Astrocyte of the cerebellum (primary cell): ENCODE measurements around the gene LY9.

ENCODE experiments used
- DNase-seq: peaks from one replicate; pipeline ENCODE4 v3.0.0-alpha.2; 2011; ENCODE audit warnings: low read depth
- H3K4me3 ChIP-seq: 2 replicates; pipeline ENCODE4 v1.5.1; 2011; ENCODE audit warnings: mild to moderate bottlenecking, low read depth, low read length, moderate library complexity
- in situ Hi-C: cut with HindIII; loops from 2 replicates; pipeline ENCODE4 v1.10.0; 2017; ENCODE audit warnings: low sequenced_read_pairs
- TF ChIP-seq, protein P1 (sequence below): IDR thresholded peaks from 2 replicates; pipeline ENCODE4 v1.5.1; 2012; ENCODE audit warnings: low read length, low read depth, moderate library complexity, mild to moderate bottlenecking; ENCODE audit errors: missing control alignments

The LY9 gene

DNA sequence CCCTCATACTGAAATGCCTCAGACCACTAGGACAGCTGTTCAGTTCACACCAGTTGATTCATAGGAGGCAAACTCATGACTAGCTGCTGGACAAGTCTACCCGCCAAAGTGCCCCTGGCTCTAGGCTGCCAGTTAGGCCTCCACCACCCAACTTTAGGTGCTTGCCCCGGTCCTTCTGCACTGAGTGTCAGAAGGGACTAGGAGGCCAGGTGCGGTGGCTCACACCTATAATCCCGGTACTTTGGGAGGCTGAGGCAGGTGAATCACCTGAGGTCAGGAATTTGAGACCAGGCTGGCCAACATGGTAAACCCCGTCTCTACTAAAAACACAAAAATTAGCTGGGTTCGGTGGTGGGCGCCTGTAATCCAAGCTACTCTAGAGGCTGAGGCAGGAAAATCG lies 18.9 kb downstream of the LY9 start:
- H3K4me3 ChIP-seq = no peak overlapping the region
- no peak for DNase-seq
- TF ChIP-seq, protein P1, sequence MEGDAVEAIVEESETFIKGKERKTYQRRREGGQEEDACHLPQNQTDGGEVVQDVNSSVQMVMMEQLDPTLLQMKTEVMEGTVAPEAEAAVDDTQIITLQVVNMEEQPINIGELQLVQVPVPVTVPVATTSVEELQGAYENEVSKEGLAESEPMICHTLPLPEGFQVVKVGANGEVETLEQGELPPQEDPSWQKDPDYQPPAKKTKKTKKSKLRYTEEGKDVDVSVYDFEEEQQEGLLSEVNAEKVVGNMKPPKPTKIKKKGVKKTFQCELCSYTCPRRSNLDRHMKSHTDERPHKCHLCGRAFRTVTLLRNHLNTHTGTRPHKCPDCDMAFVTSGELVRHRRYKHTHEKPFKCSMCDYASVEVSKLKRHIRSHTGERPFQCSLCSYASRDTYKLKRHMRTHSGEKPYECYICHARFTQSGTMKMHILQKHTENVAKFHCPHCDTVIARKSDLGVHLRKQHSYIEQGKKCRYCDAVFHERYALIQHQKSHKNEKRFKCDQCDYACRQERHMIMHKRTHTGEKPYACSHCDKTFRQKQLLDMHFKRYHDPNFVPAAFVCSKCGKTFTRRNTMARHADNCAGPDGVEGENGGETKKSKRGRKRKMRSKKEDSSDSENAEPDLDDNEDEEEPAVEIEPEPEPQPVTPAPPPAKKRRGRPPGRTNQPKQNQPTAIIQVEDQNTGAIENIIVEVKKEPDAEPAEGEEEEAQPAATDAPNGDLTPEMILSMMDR = no peak
- in situ Hi-C loops = no loop called here

DNA sequence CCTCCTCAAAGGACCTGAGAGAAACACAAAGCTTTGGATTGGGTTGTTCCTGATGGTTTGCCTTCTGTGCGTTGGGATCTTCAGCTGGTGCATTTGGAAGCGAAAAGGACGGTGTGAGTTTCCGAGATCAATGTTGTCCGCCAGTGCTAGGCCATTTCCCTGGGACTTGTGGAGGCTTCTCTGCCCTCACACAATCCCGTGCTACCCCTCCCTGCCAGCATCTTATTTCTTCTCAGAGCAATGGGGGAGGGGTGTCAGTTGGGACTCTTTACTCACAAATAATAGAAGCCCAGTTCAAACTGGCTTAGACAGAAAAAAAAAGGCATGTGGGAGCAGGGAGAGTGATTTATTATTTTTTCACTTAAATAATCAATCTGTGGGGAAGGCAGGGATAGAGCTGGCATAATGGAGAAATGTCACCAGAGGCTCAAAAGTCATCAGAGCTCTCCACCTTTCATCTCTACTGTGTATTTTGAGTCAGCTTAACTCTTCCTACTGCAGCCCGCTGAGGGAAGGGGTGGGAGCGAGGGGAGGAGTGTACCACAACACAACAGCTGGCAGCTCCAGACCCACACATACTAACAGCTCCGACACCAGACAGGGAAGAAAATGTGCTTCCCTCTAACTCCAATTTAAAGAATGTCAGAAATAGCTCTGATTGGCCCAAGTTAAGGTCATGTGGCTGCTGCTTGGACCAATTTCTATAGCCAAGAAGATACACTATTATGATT lies 22.4 kb downstream of the LY9 start:
- in situ Hi-C loops = no loop called here
- H3K4me3 ChIP-seq = no peak overlapping the region
- DNase-seq = no peak
- TF ChIP-seq, protein P1 = no peak

DNA sequence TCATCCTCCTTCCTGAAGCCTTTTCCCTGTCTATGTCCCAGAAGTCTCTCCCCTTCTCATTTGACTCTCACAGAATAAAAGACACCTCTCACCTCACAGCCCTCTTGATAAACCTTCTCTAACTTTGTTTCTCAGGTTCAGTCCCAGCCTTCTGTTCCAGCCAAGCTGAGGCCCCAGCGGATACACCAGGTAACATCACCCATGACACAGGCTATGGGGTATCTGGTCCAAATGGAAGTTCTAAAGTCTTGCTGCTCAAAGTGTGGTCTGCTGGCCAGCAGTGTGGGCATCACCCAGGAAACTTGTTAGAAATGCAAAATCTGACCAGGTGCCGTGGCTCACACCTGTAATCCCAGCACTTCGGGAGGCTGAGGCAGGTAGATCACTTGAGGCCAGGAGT lies 23.2 kb downstream of the LY9 start:
- in situ Hi-C loops = no loop called here
- TF ChIP-seq, protein P1 = no peak
- DNase-seq = no peak
- H3K4me3 ChIP-seq = no peak overlapping the region

DNA sequence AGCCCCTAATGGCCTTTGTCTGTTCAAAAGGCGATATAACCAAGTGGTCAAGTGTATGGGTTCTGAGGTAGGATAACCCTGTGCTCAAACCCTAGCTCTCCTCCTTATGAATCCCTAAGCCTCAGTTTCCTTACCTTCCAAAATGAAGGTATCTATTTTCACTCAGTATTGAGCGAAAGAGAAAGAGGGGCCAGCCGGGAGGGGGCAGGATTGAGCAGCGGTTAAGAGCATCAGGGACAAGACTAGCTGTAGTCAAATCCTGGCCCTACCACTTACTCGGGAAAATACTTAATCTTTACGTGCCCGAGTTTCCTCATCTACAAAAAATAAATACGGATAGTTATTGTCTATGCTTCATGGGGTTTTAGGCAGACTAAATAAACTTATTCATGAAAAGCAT lies 25.7 kb downstream of the LY9 start:
- DNase-seq = no peak
- TF ChIP-seq, protein P1 = no peak
- H3K4me3 ChIP-seq = no peak overlapping the region
- in situ Hi-C loops = no loop called here

DNA sequence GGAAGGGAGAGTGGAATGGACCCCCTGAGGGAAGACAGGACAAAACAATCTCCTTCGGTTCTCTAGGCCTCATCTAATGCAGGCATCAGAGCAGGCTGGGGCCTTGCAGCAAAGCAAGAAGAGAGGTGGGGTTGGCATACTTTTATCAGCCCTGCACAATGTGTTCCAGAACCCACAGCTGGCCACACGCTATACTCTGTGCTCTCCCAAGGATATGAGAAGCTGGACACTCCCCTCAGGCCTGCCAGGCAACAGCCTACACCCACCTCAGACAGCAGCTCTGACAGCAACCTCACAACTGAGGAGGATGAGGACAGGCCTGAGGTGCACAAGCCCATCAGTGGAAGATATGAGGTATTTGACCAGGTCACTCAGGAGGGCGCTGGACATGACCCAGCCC lies 27.3 kb downstream of the LY9 start:
- in situ Hi-C loops = no loop called here
- H3K4me3 ChIP-seq = no peak overlapping the region
- DNase-seq = no peak
- TF ChIP-seq, protein P1 = no peak

DNA sequence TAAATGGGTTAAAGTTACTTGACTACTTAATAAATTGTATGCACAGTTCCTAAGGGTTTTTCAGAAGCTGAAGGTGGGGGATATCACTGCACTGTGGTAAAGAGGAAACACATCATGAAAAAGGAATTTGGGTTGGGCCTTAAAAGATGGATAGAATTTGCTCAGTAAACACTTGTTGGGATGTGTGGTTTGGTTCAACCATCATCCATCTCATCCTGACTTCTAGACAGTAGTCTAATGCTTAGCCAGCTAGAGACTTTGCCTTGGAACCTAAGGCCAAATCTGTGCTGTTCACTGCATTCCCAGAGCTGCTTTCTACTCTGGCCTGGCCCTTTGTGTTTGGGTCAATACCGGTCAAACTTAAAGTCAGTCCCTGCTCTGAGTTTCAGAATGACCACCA lies 30.6 kb downstream of the LY9 start:
- H3K4me3 ChIP-seq = no peak overlapping the region
- TF ChIP-seq, protein P1 = no peak
- in situ Hi-C loops = no loop called here
- no peak for DNase-seq
